Globus pallidus (tissue), 1 donor: ENCODE data around the gene PTGES2.

Source experiments
- DNase-seq: peaks from one replicate; pipeline ENCODE4 v3.0.0-alpha.2; 2015; ENCODE audit warnings: low spot score

The PTGES2 gene

GRCh38 chr9:128153060-128153946, 25.8 kb upstream of the PTGES2 start:
- no peak for DNase-seq

GRCh38 chr9:128152133-128153059, 24.9 kb upstream of the PTGES2 start:
- no peak for DNase-seq

GRCh38 chr9:128151309-128152132, 24.0 kb upstream of the PTGES2 start:
- no peak for DNase-seq

GRCh38 chr9:128150594-128151308, 23.2 kb upstream of the PTGES2 start:
- no peak for DNase-seq

- DNase-seq, result no peak
Observed at GRCh38 chr9:128149951-128150593, 22.5 kb upstream of the PTGES2 start.

- DNase-seq, result no peak
Observed at GRCh38 chr9:128149001-128149701, 21.6 kb upstream of the PTGES2 start, which contains the start of gene LCN2. TSS of gene LCN2 (plus strand) at chr9:128149453. CDS start at chr9:128149526, 73 bp downstream.

GRCh38 chr9:128148509-128149000, 21.0 kb upstream of the PTGES2 start:
- no peak for DNase-seq

GRCh38 chr9:128146591-128147120, 19.1 kb upstream of the PTGES2 start:
- DNase-seq, result no peak

- DNase-seq, result no peak
Observed at GRCh38 chr9:128145951-128146351, 18.4 kb upstream of the PTGES2 start.

GRCh38 chr9:128145536-128145935, 18.0 kb upstream of the PTGES2 start:
- DNase-seq, result no peak

- no peak for DNase-seq
Observed at GRCh38 chr9:128144239-128145181, 17.0 kb upstream of the PTGES2 start.

GRCh38 chr9:128143525-128144238, 16.2 kb upstream of the PTGES2 start:
- no peak for DNase-seq

GRCh38 chr9:128142596-128142995, 15.1 kb upstream of the PTGES2 start:
- no peak for DNase-seq

GRCh38 chr9:128142061-128142460, 14.5 kb upstream of the PTGES2 start:
- DNase-seq, result no peak

GRCh38 chr9:128141604-128142003, 14.1 kb upstream of the PTGES2 start:
- DNase-seq, result no peak

- no peak for DNase-seq
Observed at GRCh38 chr9:128139621-128140020, 12.1 kb upstream of the PTGES2 start.

GRCh38 chr9:128138001-128138400, 10.5 kb upstream of the PTGES2 start:
- DNase-seq, result no peak
